LNCaP clone FGC (cell line): Measurements from ENCODE around the gene KLF16.

Experiments
- DNase-seq: peaks from one replicate; pipeline ENCODE4 v3.0.0-alpha.2; 2011; ENCODE audit warnings: low read depth
- H3K4me3 ChIP-seq: 2 replicates; pipeline ENCODE4 v1.5.1; 2011; ENCODE audit warnings: mild to moderate bottlenecking, low read depth, low read length, control low read depth
- TF ChIP-seq, protein P1 (sequence below): IDR thresholded peaks from 2 replicates; pipeline ENCODE4 v1.5.1; 2012; ENCODE audit warnings: mild to moderate bottlenecking; ENCODE audit not compliant: control insufficient read depth, insufficient read depth; ENCODE audit errors: extremely low read depth

Gene KLF16

DNA sequence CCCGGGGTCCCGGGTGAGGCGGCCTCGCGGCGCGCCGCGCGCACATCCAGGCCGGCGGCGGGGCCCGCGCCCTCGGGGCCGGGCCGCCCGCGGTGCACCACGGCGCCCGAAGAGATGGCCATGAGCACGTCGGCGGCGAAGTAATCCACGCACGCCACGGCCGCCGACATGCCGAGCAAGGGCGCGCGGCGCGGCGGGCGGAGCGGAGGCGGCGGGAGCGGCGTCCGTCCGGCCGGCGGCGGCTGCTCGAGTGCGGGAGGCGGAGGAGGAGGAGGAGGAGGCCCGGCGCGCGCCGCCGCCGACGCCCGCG lies at the start of gene KLF16:
TSS of gene KLF16 (minus strand) at position 252 of the 310 bp plus-strand sequence. CDS start at position 170, 82 bp downstream.
- TF ChIP-seq, protein P1, sequence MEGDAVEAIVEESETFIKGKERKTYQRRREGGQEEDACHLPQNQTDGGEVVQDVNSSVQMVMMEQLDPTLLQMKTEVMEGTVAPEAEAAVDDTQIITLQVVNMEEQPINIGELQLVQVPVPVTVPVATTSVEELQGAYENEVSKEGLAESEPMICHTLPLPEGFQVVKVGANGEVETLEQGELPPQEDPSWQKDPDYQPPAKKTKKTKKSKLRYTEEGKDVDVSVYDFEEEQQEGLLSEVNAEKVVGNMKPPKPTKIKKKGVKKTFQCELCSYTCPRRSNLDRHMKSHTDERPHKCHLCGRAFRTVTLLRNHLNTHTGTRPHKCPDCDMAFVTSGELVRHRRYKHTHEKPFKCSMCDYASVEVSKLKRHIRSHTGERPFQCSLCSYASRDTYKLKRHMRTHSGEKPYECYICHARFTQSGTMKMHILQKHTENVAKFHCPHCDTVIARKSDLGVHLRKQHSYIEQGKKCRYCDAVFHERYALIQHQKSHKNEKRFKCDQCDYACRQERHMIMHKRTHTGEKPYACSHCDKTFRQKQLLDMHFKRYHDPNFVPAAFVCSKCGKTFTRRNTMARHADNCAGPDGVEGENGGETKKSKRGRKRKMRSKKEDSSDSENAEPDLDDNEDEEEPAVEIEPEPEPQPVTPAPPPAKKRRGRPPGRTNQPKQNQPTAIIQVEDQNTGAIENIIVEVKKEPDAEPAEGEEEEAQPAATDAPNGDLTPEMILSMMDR: no peak
- peak within 1 kb of the TSS; percentile 84 for H3K4me3 ChIP-seq
- no peak for DNase-seq

DNA sequence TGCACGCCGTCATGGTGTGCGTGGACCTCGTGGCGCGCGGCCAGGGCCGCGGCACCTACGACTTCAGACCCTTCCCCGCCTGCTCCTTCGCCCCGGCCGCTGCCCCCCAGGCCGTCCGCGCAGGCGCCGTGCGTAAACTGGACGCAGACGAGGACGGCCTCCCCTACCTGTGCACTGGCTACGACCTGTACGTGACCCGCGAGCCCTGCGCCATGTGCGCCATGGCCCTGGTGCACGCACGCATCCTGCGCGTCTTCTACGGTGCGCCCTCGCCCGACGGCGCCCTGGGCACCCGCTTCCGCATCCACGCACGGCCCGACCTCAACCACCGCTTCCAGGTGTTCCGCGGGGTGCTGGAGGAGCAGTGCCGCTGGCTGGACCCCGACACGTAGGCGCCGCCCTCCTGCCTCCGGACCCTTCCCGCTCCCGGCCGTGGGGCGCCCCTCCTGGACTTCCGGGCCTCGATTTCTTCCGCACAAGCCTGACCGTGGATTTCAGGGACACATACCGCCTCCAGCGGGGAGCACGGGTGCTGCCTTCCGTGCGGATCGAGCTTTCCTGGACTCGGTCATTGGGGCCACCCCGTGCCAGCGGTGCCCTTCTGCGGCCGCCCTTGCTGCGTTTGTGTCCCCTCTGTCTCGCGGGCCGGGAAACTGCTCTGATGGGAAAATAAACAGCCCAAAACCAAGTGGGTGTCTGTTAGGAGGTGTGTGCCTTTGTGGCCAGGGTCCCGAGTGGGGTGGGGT lies 49.6 kb upstream of the KLF16 start:
- no peak for DNase-seq
- H3K4me3 ChIP-seq: no peak overlapping the region
- TF ChIP-seq, protein P1: no peak

DNA sequence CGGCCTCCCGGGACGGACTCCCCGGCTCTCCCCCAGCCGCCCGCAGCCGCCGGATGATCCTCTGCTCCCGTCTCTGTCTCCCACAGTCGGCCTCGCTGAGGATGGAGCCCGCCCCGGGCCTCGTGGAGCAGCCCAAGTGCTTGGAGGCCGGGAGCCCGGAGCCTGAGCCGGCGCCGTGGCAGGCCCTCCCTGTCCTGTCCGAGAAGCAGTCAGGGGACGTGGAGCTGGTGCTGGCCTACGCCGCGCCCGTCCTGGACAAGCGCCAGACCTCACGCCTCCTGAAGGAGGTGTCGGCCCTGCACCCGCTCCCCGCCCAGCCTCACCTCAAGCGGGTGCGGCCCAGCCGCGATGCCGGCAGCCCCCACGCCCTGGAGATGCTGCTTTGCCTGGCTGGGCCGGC lies 48.6 kb upstream of the KLF16 start:
- no peak for DNase-seq
- TF ChIP-seq, protein P1: no peak
- H3K4me3 ChIP-seq: no peak overlapping the region

DNA sequence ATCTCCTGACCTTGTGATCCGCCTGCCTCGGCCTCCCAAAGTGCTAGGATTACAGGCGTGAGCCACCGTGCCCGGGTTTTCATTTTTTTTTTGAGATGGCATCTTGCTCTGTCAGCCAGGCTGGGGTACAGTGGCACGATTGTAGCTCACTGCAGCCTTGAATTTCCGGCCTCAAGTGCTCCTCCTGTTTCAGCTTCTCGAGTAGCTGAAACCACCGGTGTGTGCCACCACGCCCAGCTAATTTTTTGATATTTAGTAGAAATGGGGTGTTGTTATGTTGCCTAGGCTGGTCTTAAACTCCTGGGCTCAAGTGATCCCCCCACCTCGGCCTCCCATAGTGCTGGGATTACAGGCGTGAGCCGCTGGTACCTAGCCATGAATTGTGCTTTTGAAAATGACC lies 47.7 kb upstream of the KLF16 start:
- TF ChIP-seq, protein P1: no peak
- no peak for DNase-seq
- no peak overlapping the region for H3K4me3 ChIP-seq

DNA sequence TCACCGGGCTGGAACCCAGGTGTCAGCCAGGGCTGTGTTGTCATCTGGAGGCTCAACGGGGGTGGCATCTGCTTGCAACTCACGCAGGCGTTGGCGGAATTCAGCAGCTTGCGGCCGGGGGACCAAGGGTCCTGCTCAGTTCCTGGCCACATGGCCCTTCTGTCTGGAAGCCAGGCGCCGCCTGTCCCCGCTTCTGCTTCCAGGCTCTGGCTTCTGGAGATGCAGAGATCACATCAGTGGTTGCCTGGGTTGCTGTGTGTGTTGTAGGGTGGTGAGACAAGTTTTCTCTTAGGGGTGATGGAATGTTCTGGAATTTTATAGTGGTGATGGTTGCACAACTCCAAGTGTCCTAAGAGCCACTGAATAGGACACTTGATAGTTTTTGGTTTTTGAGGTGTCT lies 46.8 kb upstream of the KLF16 start:
- TF ChIP-seq, protein P1: no peak
- no peak for DNase-seq
- no peak overlapping the region for H3K4me3 ChIP-seq

DNA sequence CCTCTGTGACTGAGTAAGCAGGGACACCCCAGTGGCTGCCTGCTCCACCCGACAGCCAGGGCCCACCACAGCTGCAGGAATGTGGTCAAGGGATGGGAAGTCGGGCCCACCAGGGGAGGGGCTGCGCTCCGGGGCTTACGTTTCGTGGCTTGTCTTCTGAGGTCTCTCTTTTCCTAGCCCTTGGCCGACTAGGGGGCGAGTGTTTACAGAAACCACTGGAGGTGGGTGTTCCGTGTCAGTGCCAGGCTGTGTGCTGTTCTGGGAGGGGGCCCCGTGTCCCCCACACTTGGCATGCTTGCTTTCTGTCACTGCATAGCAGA lies 46.3 kb upstream of the KLF16 start:
- H3K4me3 ChIP-seq: no peak overlapping the region
- no peak for DNase-seq
- TF ChIP-seq, protein P1: no peak

DNA sequence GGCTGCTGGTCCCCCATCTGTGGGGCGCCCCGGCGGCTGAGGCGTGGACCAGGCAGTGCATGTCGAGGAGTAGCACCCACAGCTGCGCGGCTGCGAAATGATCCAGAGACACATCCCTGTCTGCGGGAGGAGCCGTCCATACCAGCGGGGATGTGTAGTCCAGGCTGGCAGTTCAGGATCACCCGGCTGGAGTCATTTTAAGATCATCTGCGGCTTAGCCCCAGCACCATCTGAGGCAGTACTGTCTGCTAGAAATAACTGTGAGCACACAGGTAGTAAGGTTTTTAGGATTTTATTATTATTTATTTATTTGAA lies 44.9 kb upstream of the KLF16 start:
- peak overlapping the region; percentile 50 for H3K4me3 ChIP-seq
- TF ChIP-seq, protein P1: no peak
- DNase-seq: no peak
